LNCaP clone FGC (cell line): Measurements from ENCODE around the gene LCP1.
A peak's percentile ranks its signal among the peaks of the same experiment; 100 is the strongest.

Source experiments
- DNase-seq: peaks from one replicate; pipeline ENCODE4 v3.0.0-alpha.2; 2011; ENCODE audit warnings: low read depth
- H3K4me3 ChIP-seq: 2 replicates; pipeline ENCODE4 v1.5.1; 2011; ENCODE audit warnings: mild to moderate bottlenecking, low read depth, low read length, control low read depth
- TF ChIP-seq, protein P1 (sequence below): IDR thresholded peaks from 2 replicates; pipeline ENCODE4 v1.5.1; 2012; ENCODE audit warnings: mild to moderate bottlenecking; ENCODE audit not compliant: control insufficient read depth, insufficient read depth; ENCODE audit errors: extremely low read depth

The LCP1 gene

DNA sequence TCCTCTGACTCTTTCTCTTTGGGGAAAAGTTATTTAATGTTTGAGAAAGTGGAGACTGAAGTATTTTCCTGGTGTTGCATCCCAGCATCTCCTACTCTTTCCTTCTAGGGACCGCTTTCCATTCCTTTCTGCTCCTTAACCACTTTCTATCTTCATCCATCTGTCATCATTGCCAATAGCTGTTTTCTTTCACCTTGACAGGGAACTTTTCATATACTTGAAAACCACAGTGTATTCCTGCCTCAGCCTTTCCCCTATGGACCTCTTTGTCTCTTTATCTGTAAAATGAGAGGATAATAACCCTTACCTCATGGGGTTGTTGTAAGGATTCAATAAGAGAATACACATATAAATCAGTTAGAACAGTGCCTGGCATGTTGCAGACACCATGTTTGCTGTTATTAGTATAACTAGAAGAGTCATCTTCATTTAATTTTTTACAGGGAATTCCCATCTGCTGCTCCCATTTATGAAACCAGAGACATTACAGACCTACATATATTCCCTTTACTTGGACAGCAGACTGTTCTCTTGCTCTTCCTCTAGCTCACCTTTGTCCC is 31.8 kb downstream of the LCP1 start:
- no peak for DNase-seq
- TF ChIP-seq, protein P1, sequence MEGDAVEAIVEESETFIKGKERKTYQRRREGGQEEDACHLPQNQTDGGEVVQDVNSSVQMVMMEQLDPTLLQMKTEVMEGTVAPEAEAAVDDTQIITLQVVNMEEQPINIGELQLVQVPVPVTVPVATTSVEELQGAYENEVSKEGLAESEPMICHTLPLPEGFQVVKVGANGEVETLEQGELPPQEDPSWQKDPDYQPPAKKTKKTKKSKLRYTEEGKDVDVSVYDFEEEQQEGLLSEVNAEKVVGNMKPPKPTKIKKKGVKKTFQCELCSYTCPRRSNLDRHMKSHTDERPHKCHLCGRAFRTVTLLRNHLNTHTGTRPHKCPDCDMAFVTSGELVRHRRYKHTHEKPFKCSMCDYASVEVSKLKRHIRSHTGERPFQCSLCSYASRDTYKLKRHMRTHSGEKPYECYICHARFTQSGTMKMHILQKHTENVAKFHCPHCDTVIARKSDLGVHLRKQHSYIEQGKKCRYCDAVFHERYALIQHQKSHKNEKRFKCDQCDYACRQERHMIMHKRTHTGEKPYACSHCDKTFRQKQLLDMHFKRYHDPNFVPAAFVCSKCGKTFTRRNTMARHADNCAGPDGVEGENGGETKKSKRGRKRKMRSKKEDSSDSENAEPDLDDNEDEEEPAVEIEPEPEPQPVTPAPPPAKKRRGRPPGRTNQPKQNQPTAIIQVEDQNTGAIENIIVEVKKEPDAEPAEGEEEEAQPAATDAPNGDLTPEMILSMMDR: no peak
- H3K4me3 ChIP-seq: no peak overlapping the region

DNA sequence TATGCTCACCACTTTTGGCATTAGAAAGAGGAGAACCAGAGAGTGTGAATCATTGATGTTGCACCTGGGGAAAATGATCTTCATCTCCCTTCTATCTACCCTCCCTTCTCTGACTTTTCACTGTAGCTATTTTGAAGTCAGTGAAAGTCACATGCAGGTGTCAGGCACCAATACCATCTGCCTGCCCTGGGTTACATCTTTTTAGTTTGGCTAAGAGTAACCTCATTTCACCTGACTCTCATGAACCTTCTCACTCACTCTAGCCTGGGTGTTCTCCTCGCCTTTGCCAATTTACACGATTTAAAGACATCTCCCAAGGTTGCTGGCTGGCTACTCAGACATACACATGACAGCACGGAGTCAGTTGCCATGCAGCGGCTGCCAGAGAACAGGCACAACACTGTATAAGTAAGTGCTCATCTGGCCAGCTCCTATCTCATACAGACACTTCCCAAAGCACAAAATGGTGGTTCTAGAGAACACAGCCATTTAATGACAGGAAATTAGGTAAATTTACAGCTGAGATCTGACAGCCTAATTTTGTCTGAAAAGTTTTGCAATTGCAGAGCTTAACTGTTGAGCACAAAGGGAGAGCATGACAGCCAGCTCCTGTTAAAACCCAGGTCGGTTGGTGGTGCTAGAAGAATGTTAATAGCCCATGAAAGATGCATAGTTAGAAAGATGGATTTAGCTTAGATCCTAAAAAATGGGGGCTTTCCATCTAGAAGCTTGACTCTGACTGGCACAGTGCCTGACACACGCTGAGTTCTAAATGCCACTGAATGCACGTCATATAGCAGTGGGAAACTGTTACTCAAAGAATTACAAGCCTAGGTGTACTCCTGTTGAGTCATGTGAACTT is 32.5 kb downstream of the LCP1 start:
- TF ChIP-seq, protein P1: no peak
- DNase-seq: peak; percentile 79
- H3K4me3 ChIP-seq: no peak overlapping the region

DNA sequence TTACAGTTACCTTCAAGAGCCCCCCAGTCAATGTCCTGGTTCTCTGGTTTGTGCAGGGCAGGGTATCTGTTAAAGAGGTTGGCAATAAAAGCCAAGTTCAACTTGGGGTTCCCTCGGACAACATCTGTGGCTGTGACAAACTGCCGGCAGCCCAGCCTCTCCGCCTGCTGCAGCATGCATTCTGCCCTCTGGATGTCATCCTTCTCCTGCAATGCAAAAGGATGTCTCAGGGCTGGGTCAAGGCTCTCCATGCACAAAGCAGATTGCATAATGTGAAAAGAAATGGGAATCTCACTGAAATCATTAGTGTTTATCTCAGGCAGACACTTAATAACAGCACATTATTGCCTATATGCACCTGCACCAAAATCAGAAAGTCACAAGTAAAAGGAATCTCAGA is 35.1 kb downstream of the LCP1 start:
- DNase-seq: no peak
- no peak overlapping the region for H3K4me3 ChIP-seq
- TF ChIP-seq, protein P1: peak; percentile 65

DNA sequence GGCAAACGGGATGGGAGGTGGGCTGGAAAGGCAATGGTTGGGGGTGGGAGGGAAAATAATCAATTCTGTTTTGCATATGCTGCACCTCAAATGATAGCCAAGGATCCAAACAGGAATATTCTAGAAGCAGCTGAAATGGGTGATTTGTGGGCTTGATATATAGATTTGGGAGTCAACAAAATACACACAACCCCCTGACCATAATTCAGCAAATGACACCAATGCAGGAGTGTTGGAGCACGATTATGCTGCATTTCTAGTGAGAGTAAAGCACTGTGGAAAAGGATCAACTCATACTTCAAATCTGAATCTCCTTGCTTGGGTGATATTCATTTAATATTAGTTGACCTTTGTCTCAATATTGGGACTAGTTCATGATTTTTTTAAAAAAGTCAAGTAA is 36.0 kb downstream of the LCP1 start:
- TF ChIP-seq, protein P1: no peak
- H3K4me3 ChIP-seq: no peak overlapping the region
- DNase-seq: no peak

DNA sequence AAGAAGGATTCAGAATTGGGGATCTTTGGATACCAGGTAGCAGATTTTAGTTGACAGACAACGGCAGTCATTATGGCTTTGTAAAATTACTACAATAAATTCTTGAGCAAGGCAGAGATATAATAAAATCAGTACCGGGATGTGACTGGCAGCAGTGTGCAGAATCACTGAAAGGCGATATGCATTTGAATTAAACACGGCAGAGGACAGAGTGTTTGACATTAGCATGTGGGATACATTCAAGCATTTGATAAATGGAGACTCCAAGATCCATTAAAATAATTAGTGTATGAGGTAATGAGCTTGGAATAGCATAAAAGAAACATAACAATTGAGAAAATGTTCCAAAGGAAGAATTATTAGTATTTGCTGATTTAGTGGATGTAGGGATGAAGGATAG is 36.8 kb downstream of the LCP1 start:
- H3K4me3 ChIP-seq: no peak overlapping the region
- no peak for DNase-seq
- TF ChIP-seq, protein P1: no peak

DNA sequence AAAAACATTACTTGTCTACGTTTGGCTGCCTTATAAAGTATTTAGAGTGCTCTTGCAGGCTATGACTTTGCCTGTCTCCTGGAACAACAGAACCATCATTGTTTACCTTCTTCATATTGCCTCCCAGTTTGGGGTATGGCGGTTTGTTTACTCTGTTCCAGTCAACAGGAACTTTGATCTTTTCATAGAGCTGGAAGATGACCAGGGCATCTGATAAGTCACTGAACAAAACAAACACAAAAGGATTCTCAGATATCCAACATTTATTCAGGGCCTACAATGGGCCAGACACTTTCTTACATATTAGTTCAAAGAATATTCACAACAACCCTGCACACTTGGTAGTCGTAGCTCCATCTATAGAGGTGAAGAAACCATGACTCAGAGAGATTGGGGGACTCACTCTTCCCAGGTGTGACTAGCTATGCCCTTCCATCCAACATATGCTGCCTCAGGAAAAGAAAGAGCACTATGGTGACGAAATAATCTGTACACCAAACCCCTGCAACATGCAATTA is 38.7 kb downstream of the LCP1 start:
- no peak overlapping the region for H3K4me3 ChIP-seq
- TF ChIP-seq, protein P1: no peak
- peak; percentile 98 for DNase-seq

DNA sequence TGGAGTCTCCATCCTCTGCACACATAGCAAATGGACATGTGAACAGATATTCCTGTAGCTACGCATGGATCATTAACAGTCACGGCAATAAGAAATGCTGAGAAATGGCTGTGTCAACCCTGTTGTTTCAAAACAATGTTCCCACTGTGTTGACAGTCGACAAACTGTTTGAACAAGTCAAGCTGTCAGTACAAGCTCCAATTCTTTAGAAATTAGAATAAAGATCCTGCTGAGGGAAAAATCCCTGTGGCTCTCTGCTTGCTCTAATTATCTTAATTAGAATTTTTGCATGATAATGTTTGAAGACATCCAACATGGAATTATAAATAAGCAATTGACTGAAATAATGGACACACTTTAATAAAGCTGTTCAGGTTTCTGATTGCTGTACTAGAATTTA is 39.2 kb downstream of the LCP1 start:
- no peak for DNase-seq
- TF ChIP-seq, protein P1: no peak
- H3K4me3 ChIP-seq: no peak overlapping the region
